Liver (tissue), 3 donors: ENCODE data around the gene IKZF4.

Source experiments
- RAD21 ChIP-seq, 2 donors: IDR thresholded peaks; 2 replicates each; pipeline ENCODE4 v1.6.1; 2016; ENCODE audit warnings: antibody characterized with exemption in 2 of 2, mild to moderate bottlenecking in 2 of 2
- YY1 ChIP-seq: IDR thresholded peaks from 2 replicates; pipeline ENCODE4 v1.6.1; 2016; ENCODE audit warnings: antibody characterized with exemption, mild to moderate bottlenecking
- TF ChIP-seq, protein P1 (sequence below): fragments of 150-350 bp; IDR thresholded peaks from 2 replicates; pipeline ENCODE4 v1.5.1; 2017; ENCODE audit warnings: improper control_type of control experiment, low read depth, low read length; ENCODE audit not compliant: missing input control
- TF ChIP-seq, protein P2 (sequence below): IDR thresholded peaks from 2 replicates; pipeline ENCODE4 v1.6.1; 2016; ENCODE audit warnings: antibody characterized with exemption, mild to moderate bottlenecking
- donor health status: healthy.
- donor health status: healthy.

DNA sequence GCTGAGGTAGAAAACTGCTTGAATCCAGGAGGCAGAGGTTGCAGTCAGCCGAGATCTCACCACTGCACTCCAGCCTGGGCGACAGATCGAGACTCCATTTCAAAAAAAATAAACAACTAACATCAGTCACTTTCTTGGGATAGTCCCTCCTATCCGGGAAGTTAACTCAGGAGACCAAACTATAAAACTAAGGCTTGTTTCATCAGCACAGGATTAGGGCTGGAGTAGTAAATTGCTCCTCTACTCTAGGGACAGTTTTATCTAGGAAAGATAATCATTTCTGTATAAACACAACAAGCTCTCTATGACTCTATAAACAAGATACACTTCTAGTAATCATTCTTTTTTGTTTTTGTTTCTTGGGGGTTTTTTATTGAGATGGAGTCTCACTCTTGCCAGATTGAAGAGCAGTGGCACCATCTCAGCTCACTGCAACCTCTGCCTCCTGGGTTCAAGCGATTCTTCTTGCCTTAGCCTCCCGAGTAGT, 32.6 kb downstream of the IKZF4 start:
- TF ChIP-seq, protein P1, sequence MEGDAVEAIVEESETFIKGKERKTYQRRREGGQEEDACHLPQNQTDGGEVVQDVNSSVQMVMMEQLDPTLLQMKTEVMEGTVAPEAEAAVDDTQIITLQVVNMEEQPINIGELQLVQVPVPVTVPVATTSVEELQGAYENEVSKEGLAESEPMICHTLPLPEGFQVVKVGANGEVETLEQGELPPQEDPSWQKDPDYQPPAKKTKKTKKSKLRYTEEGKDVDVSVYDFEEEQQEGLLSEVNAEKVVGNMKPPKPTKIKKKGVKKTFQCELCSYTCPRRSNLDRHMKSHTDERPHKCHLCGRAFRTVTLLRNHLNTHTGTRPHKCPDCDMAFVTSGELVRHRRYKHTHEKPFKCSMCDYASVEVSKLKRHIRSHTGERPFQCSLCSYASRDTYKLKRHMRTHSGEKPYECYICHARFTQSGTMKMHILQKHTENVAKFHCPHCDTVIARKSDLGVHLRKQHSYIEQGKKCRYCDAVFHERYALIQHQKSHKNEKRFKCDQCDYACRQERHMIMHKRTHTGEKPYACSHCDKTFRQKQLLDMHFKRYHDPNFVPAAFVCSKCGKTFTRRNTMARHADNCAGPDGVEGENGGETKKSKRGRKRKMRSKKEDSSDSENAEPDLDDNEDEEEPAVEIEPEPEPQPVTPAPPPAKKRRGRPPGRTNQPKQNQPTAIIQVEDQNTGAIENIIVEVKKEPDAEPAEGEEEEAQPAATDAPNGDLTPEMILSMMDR, result no peak
- TF ChIP-seq YY1 (no peak), RAD21 (IDR thresholded peaks at IDR 0.05) (no peak)
- TF ChIP-seq, protein P2, sequence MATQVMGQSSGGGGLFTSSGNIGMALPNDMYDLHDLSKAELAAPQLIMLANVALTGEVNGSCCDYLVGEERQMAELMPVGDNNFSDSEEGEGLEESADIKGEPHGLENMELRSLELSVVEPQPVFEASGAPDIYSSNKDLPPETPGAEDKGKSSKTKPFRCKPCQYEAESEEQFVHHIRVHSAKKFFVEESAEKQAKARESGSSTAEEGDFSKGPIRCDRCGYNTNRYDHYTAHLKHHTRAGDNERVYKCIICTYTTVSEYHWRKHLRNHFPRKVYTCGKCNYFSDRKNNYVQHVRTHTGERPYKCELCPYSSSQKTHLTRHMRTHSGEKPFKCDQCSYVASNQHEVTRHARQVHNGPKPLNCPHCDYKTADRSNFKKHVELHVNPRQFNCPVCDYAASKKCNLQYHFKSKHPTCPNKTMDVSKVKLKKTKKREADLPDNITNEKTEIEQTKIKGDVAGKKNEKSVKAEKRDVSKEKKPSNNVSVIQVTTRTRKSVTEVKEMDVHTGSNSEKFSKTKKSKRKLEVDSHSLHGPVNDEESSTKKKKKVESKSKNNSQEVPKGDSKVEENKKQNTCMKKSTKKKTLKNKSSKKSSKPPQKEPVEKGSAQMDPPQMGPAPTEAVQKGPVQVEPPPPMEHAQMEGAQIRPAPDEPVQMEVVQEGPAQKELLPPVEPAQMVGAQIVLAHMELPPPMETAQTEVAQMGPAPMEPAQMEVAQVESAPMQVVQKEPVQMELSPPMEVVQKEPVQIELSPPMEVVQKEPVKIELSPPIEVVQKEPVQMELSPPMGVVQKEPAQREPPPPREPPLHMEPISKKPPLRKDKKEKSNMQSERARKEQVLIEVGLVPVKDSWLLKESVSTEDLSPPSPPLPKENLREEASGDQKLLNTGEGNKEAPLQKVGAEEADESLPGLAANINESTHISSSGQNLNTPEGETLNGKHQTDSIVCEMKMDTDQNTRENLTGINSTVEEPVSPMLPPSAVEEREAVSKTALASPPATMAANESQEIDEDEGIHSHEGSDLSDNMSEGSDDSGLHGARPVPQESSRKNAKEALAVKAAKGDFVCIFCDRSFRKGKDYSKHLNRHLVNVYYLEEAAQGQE, result no peak
